Fibroblast of skin of right quadriceps (primary cell): ENCODE data around the gene RNF212B.
"Not testable (repeated sequence)": the region's sequence is repeated elsewhere in the genome, so short reads cannot be mapped to it uniquely, and the experiment has no call there.

Experiments used
- DNase-seq: peaks from one replicate; pipeline ENCODE4 v3.0.0-alpha.2; 2013

RNF212B gene

GRCh38 chr14:23237772-23238594 is at the start of gene RNF212B:
TSS of gene RNF212B (plus strand) at chr14:23237936. CDS start at chr14:23240346, 2,410 bp downstream.
- DNase-seq = peak; percentile 63

- DNase-seq = no peak
Measured at GRCh38 chr14:23193432-23193831, 44.3 kb upstream of the RNF212B start.

- no peak for DNase-seq
Measured at GRCh38 chr14:23195552-23196101, 42.1 kb upstream of the RNF212B start.

GRCh38 chr14:23196487-23196886 is 41.2 kb upstream of the RNF212B start:
- not testable (repeated sequence) for DNase-seq

- not testable (repeated sequence) for DNase-seq
Measured at GRCh38 chr14:23199141-23199540, 38.6 kb upstream of the RNF212B start.

- no peak for DNase-seq
Measured at GRCh38 chr14:23202001-23202400, 35.7 kb upstream of the RNF212B start.

- DNase-seq = no peak
Measured at GRCh38 chr14:23206422-23207145, 31.2 kb upstream of the RNF212B start.

- DNase-seq = no peak
Measured at GRCh38 chr14:23207146-23207540, 30.6 kb upstream of the RNF212B start.

- no peak for DNase-seq
Measured at GRCh38 chr14:23208324-23208723, 29.4 kb upstream of the RNF212B start.

GRCh38 chr14:23209651-23210423 is 27.9 kb upstream of the RNF212B start:
- DNase-seq = no peak

GRCh38 chr14:23215421-23215820 is 22.3 kb upstream of the RNF212B start:
- no peak for DNase-seq

GRCh38 chr14:23217032-23218020 is 20.4 kb upstream of the RNF212B start:
- no peak for DNase-seq

- no peak for DNase-seq
Measured at GRCh38 chr14:23219075-23219474, 18.7 kb upstream of the RNF212B start.

- not testable (repeated sequence) for DNase-seq
Measured at GRCh38 chr14:23224958-23225357, 12.8 kb upstream of the RNF212B start.

- no peak for DNase-seq
Measured at GRCh38 chr14:23227566-23227965, 10.2 kb upstream of the RNF212B start.

- no peak for DNase-seq
Measured at GRCh38 chr14:23228812-23229211, 8.9 kb upstream of the RNF212B start.

- DNase-seq = not testable (repeated sequence)
Measured at GRCh38 chr14:23232241-23232808, 5.4 kb upstream of the RNF212B start.

GRCh38 chr14:23240661-23241060 is 2.9 kb downstream of the RNF212B start:
- no peak for DNase-seq

GRCh38 chr14:23241061-23241715 is 3.5 kb downstream of the RNF212B start:
- DNase-seq = not testable (repeated sequence)

- no peak for DNase-seq
Measured at GRCh38 chr14:23242076-23242475, 4.3 kb downstream of the RNF212B start.

- DNase-seq = no peak
Measured at GRCh38 chr14:23243066-23243465, 5.3 kb downstream of the RNF212B start.
